ENCODE results near the gene TBCE.
A peak's percentile ranks its signal among the peaks of the same experiment; 100 is the strongest.

The TBCE gene

GRCh38 chr1:235367000-235367908, at the start of gene TBCE:
Gene TBCE, plus strand, starts transcription at chr1:235367427. Its CDS starts 12,623 bp downstream, at chr1:235380050.
- DNase-seq (ENCODE audit: extremely low spot score, insufficient read length, low read depth) (peak; percentile 94), FAIRE-seq (peak; percentile 99)

GRCh38 chr1:235319255-235319654, 48.0 kb upstream of the TBCE start:
- FAIRE-seq = no peak
- no peak for DNase-seq (ENCODE audit: extremely low spot score, insufficient read length, low read depth)

GRCh38 chr1:235320521-235321179, 46.6 kb upstream of the TBCE start:
- DNase-seq (ENCODE audit: extremely low spot score, insufficient read length, low read depth) = no peak
- no peak for FAIRE-seq

GRCh38 chr1:235324296-235324695, 42.9 kb upstream of the TBCE start:
- DNase-seq (ENCODE audit: extremely low spot score, insufficient read length, low read depth) (no peak), FAIRE-seq (no peak)

GRCh38 chr1:235325139-235325538, 42.1 kb upstream of the TBCE start:
- peak; percentile 46 for FAIRE-seq
- no peak for DNase-seq (ENCODE audit: extremely low spot score, insufficient read length, low read depth)

GRCh38 chr1:235325854-235326253, 41.4 kb upstream of the TBCE start:
- no peak for FAIRE-seq
- no peak for DNase-seq (ENCODE audit: extremely low spot score, insufficient read length, low read depth)

- no peak for DNase-seq (ENCODE audit: extremely low spot score, insufficient read length, low read depth)
- peak; percentile 93 for FAIRE-seq
These were observed 40.3 kb upstream of the TBCE start for GRCh38 chr1:235326719-235327558.

- FAIRE-seq (no peak), DNase-seq (ENCODE audit: extremely low spot score, insufficient read length, low read depth) (peak; percentile 73)
These were observed 39.5 kb upstream of the TBCE start, which contains the start of gene ARID4B for GRCh38 chr1:235327559-235328270. Gene ARID4B, minus strand, starts transcription at chr1:235328179. Its CDS starts 1,260 bp downstream, at chr1:235326919.

- DNase-seq (ENCODE audit: extremely low spot score, insufficient read length, low read depth) (peak; percentile 54), FAIRE-seq (peak; percentile 99)
These were observed 38.7 kb upstream of the TBCE start, which contains the start of gene GGPS1 for GRCh38 chr1:235328271-235329138. Gene GGPS1, plus strand, starts transcription at chr1:235328570. Its CDS starts 6,695 bp downstream, at chr1:235335265.

- DNase-seq (ENCODE audit: extremely low spot score, insufficient read length, low read depth) (no peak), FAIRE-seq (peak; percentile 46)
These were observed 37.9 kb upstream of the TBCE start for GRCh38 chr1:235329139-235329902.

GRCh38 chr1:235330918-235331285, 36.3 kb upstream of the TBCE start:
- no peak for FAIRE-seq
- DNase-seq (ENCODE audit: extremely low spot score, insufficient read length, low read depth) = no peak

GRCh38 chr1:235331401-235331800, 35.8 kb upstream of the TBCE start:
- FAIRE-seq (no peak), DNase-seq (ENCODE audit: extremely low spot score, insufficient read length, low read depth) (no peak)

- DNase-seq (ENCODE audit: extremely low spot score, insufficient read length, low read depth) (no peak), FAIRE-seq (no peak)
These were observed 30.3 kb upstream of the TBCE start for GRCh38 chr1:235336903-235337302.

GRCh38 chr1:235339746-235340145, 27.5 kb upstream of the TBCE start:
- FAIRE-seq (no peak), DNase-seq (ENCODE audit: extremely low spot score, insufficient read length, low read depth) (no peak)

GRCh38 chr1:235341334-235341733, 25.9 kb upstream of the TBCE start:
- FAIRE-seq (no peak), DNase-seq (ENCODE audit: extremely low spot score, insufficient read length, low read depth) (no peak)

GRCh38 chr1:235342039-235342438, 25.2 kb upstream of the TBCE start:
- no peak for FAIRE-seq
- DNase-seq (ENCODE audit: extremely low spot score, insufficient read length, low read depth) = no peak

GRCh38 chr1:235342471-235342870, 24.8 kb upstream of the TBCE start:
- FAIRE-seq (no peak), DNase-seq (ENCODE audit: extremely low spot score, insufficient read length, low read depth) (no peak)

- no peak for FAIRE-seq
These were observed 23.5 kb upstream of the TBCE start for GRCh38 chr1:235343726-235344125.

More at GRCh38 chr1:235343726-235344125, 23.5 kb upstream of the TBCE start:
- no peak for DNase-seq (ENCODE audit: extremely low spot score, insufficient read length, low read depth)
